Liver (tissue), 9 donors: ENCODE results near the gene ZNF239. TPM values are rescaled to one million over a fixed set of nuclear protein-coding genes. Genes with fewer than 3 reads are reported as not detected.

Experiments used
- DNase-seq: peaks from one replicate; pipeline ENCODE4 v3.0.0-alpha.2; 2017; ENCODE audit warnings: low spot score
- H3K27ac ChIP-seq, 2 donors: one replicate each; pipeline ENCODE4 v1.7.0; 2013; ENCODE audit warnings: inconsistent platforms in 2 of 2, low read length in 2 of 2, control low read depth in 1 of 2, low read depth in 1 of 2, mild to moderate bottlenecking in 1 of 2
- H3K27me3 ChIP-seq, 4 donors: one replicate each; pipeline versions ENCODE4 v1.6.1 to v1.7.0; 2013; ENCODE audit warnings: low read length in 3 of 4, inconsistent platforms in 1 of 4, mild to moderate bottlenecking in 1 of 4, moderate library complexity in 1 of 4; ENCODE audit not compliant: control insufficient read depth in 4 of 4, insufficient read depth in 4 of 4
- H3K36me3 ChIP-seq, 4 donors: one replicate each; pipeline versions ENCODE4 v1.6.1 to v1.7.0; 2013; ENCODE audit warnings: low read length in 3 of 4, mild to moderate bottlenecking in 3 of 4, low read depth in 1 of 4, moderate library complexity in 1 of 4; ENCODE audit not compliant: control insufficient read depth in 4 of 4, insufficient read depth in 3 of 4
- H3K4me1 ChIP-seq, 4 donors: one replicate each; pipeline versions ENCODE4 v1.6.1 to v1.7.0; 2013; ENCODE audit warnings: low read length in 3 of 4, mild to moderate bottlenecking in 3 of 4, moderate library complexity in 1 of 4; ENCODE audit not compliant: control insufficient read depth in 4 of 4, insufficient read depth in 4 of 4
- H3K4me3 ChIP-seq, 3 donors: one replicate each; pipeline versions ENCODE4 v1.6.1 to v1.7.0; 2013; ENCODE audit warnings: low read length in 3 of 3, control low read depth in 1 of 3, low read depth in 1 of 3, mild to moderate bottlenecking in 1 of 3
- H3K9ac ChIP-seq, 2 donors: one replicate each; pipeline ENCODE4 v1.7.0; 2013; ENCODE audit warnings: low read length in 2 of 2, mild to moderate bottlenecking in 2 of 2, moderate library complexity in 2 of 2, control low read depth in 1 of 2, low read depth in 1 of 2
- H3K9me3 ChIP-seq, 4 donors: one replicate each; pipeline versions ENCODE4 v1.6.1 to v1.7.0; 2013; ENCODE audit warnings: low read length in 3 of 4; ENCODE audit not compliant: control insufficient read depth in 4 of 4
- ATF3 ChIP-seq: IDR thresholded peaks from 2 replicates; pipeline ENCODE4 v1.6.1; 2016; ENCODE audit warnings: antibody characterized with exemption
- CTCF ChIP-seq: fragments of 150-350 bp; IDR thresholded peaks from 2 replicates; pipeline ENCODE4 v1.5.1; 2017; ENCODE audit warnings: improper control_type of control experiment, low read depth, low read length; ENCODE audit not compliant: missing input control
- FOXA1 ChIP-seq: IDR thresholded peaks from 2 replicates; pipeline ENCODE4 v1.6.1; 2016; ENCODE audit warnings: antibody characterized with exemption
- FOXA2 ChIP-seq: IDR thresholded peaks from 2 replicates; pipeline ENCODE4 v1.6.1; 2016; ENCODE audit warnings: antibody characterized with exemption
- GABPA ChIP-seq, 2 donors: IDR thresholded peaks in 1 of 2; conservative IDR thresholded peaks in 1 of 2; 2 replicates each; pipeline ENCODE4 v1.6.1; 2016; ENCODE audit warnings: antibody characterized with exemption in 2 of 2, mild to moderate bottlenecking in 1 of 2, moderate library complexity in 1 of 2
- HNF4G ChIP-seq: IDR thresholded peaks from 2 replicates; pipeline ENCODE4 v1.6.1; 2016; ENCODE audit warnings: antibody characterized with exemption
- JUND ChIP-seq, 2 donors: IDR thresholded peaks; 2 replicates each; pipeline ENCODE4 v1.6.1; 2016; ENCODE audit warnings: antibody characterized with exemption in 2 of 2
- RAD21 ChIP-seq, 2 donors: IDR thresholded peaks; 2 replicates each; pipeline ENCODE4 v1.6.1; 2016; ENCODE audit warnings: antibody characterized with exemption in 2 of 2, mild to moderate bottlenecking in 2 of 2
- REST ChIP-seq: IDR thresholded peaks from 2 replicates; pipeline ENCODE4 v1.6.1; 2016; ENCODE audit warnings: antibody characterized with exemption, mild to moderate bottlenecking
- RXRA ChIP-seq, 2 donors: IDR thresholded peaks; 2 replicates each; pipeline ENCODE4 v1.6.1; 2017 to 2018; ENCODE audit warnings: antibody characterized with exemption in 2 of 2, mild to moderate bottlenecking in 1 of 2
- YY1 ChIP-seq: IDR thresholded peaks from 2 replicates; pipeline ENCODE4 v1.6.1; 2016; ENCODE audit warnings: antibody characterized with exemption, mild to moderate bottlenecking
- ZBTB33 ChIP-seq: IDR thresholded peaks from 2 replicates; pipeline ENCODE4 v1.6.1; 2016; ENCODE audit warnings: antibody characterized with exemption
- WGBS: extraction: QIAGEN DNeasy Blood & Tissue Kit; methylation state at CpG from one replicate; pipeline ENCODE4 v1.1.7; 2013; 5-methylcytosine and 5-hydroxymethylcytosine counted together
- polyA plus RNA-seq, 2 donors: library from polyadenylated mRNA; stranded (reverse) in 1 of 2; unstranded in 1 of 2; fragments of 200-250 nt in 1 of 2; fragments of >200 nt in 1 of 2; fragmentation: Nextera tagmentation in 1 of 2; extraction: Ambion mirVana in 1 of 2; gene quantifications; one replicate each; pipeline versions ENCODE4 v1.2.1 to v1.2.3, GENCODE V29; 2013 to 2015
- total RNA-seq, 2 donors: library from RNA; depleted of rRNA; stranded (reverse); fragments of >200 nt; gene quantifications; one replicate each; pipeline ENCODE4 v1.2.3, GENCODE V29; 2014
- donor health status: healthy.
- donor health status: healthy.
- donor health status: healthy.
- donor health status: healthy.
- donor health status: healthy.

ZNF239 gene
- total and polyA plus RNA-seq, 4 donors, result 0.57 to 2.1 (median 1.1) TPM

GRCh38 chr10:43596546-43596945 lies 22.1 kb upstream of the ZNF239 start:
- peaks cover 1 to 16% (median 7%) of the 10 kb centered on the region in 4 donors for H3K4me1 ChIP-seq
- H3K27ac ChIP-seq, result no peak overlapping the region
- H3K9me3 ChIP-seq, result peaks cover 0 to 5% (median 0%) of the 10 kb centered on the region in 4 donors
- no peaks in the 10 kb centered on the region for H3K36me3 ChIP-seq
- H3K27me3 ChIP-seq, result no peaks in the 10 kb centered on the region
- H3K4me3 ChIP-seq, result no peak overlapping the region
- no peak for TF ChIP-seq CTCF
- TF ChIP-seq FOXA1, result no peak
- TF ChIP-seq GABPA (IDR thresholded peaks at IDR 0.05 in 1 of 2, conservative IDR thresholded peaks at IDR 0.05 in 1 of 2), result no peak
- no peak for TF ChIP-seq FOXA2
- TF ChIP-seq RAD21 (IDR thresholded peaks at IDR 0.05), result no peak
- no peak for TF ChIP-seq YY1
- TF ChIP-seq ATF3, result no peak
- no peak for TF ChIP-seq HNF4G
- TF ChIP-seq REST, result no peak
- 90% methylated on average over 4 of the region's 4 CpGs for WGBS
- H3K9ac ChIP-seq, result no peak overlapping the region
- no peak for DNase-seq

DNA sequence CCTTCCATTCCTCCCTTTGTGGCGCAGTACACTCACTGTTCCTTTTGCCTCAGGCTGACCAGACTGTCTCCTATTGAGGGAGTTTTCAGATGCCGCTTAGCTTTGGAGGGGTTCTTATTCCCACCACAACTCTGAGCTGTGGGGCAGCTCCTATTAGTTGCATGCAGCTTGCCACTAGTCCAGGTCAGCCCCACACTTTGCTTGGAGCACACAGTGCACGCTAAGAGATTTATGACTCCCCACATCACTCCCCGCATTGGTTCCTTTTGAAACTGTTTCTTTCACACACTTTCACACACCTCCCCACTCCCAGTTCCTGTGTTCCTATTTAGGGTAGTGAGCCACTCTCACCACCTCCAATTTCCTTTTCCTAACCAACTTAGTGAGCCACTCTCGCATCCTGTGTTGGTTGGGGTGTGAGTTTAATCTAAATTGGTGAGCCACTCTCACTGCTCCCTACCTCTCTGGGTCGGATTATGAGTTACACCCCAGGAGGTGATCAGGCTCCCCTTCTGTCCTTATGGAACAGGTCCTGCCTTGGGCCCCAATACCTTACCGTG lies 21.4 kb upstream of the ZNF239 start:
- Histone ChIP-seq H3K27me3 (no peaks in the 10 kb centered on the region), H3K4me1 (peaks cover 1 to 16% (median 7%) of the 10 kb centered on the region in 4 donors), H3K36me3 (no peaks in the 10 kb centered on the region), H3K9ac (no peak overlapping the region), H3K9me3 (peaks cover 0 to 10% (median 0%) of the 10 kb centered on the region in 4 donors), H3K27ac (no peak overlapping the region), H3K4me3 (no peak overlapping the region)
- WGBS, result 77% methylated on average over 7 of the region's 7 CpGs
- no peak for TF ChIP-seq RXRA (IDR thresholded peaks at IDR 0.05)
- TF ChIP-seq JUND (IDR thresholded peaks at IDR 0.05), result no peak
- no peak for TF ChIP-seq ZBTB33
- DNase-seq, result no peak
